Activated CD8-positive, alpha-beta T cell treated with anti-CD3 and anti-CD28 coated beads, Interleukin-2, amount 10 ng/mL, durations not matched to agents 7 days and 5 days (primary cell): ENCODE results near the gene SETD1A. TPM values are rescaled to one million over a fixed set of nuclear protein-coding genes. Genes with fewer than 3 reads are reported as not detected.
"Not testable (repeated sequence)": the region's sequence is repeated elsewhere in the genome, so short reads cannot be mapped to it uniquely, and the experiment has no call there.

Experiments
- ATAC-seq: fragments of 150-1000 bp; cut with Tn5 transposase; one replicate; pipeline ENCODE4 v1.10.0; 2021; ENCODE audit warnings: moderate library complexity
- CTCF ChIA-PET: fragments of 350-600 bp; sonication (Branson Sonifier 250); formaldehyde crosslinking; loops from one replicate; lab custom pipeline; 2021; ENCODE audit warnings: antibody characterized with exemption; lab: Charles Lee
- POLR2A ChIA-PET: fragments of 350-600 bp; sonication (Branson Sonifier 250); formaldehyde crosslinking; loops from one replicate; lab custom pipeline; 2021; ENCODE audit warnings: antibody characterized with exemption; lab: Charles Lee
- DNase-seq: peaks from one replicate; pipeline ENCODE4 v3.0.0-alpha.2; 2020
- H3K27ac Mint-ChIP-seq: one replicate; pipeline ENCODE4 v1.8.0; 2021; ENCODE audit warnings: mild to moderate bottlenecking, mixed read lengths
- H3K27me3 Mint-ChIP-seq: one replicate; pipeline ENCODE4 v1.8.0; 2021; ENCODE audit warnings: low read depth, mixed read lengths
- H3K36me3 Mint-ChIP-seq: one replicate; pipeline ENCODE4 v1.8.0; 2021; ENCODE audit warnings: low read depth, mixed read lengths
- H3K4me1 Mint-ChIP-seq: one replicate; pipeline ENCODE4 v1.8.0; 2021; ENCODE audit warnings: low read depth, mixed read lengths
- H3K4me3 Mint-ChIP-seq: one replicate; pipeline ENCODE4 v1.8.0; 2021; ENCODE audit warnings: mild to moderate bottlenecking, mixed read lengths
- H3K9me3 Mint-ChIP-seq: one replicate; pipeline ENCODE4 v1.8.0; 2022; ENCODE audit warnings: mixed read lengths; ENCODE audit not compliant: insufficient read depth
- total RNA-seq, 2 experiments: library from RNA; stranded (reverse); gene quantifications; one replicate each; pipeline ENCODE4 v1.2.3, GENCODE V29; 2021

SETD1A gene
- total RNA-seq, 2 experiments from 2014 or later: 25.6 to 28.4 TPM

DNA sequence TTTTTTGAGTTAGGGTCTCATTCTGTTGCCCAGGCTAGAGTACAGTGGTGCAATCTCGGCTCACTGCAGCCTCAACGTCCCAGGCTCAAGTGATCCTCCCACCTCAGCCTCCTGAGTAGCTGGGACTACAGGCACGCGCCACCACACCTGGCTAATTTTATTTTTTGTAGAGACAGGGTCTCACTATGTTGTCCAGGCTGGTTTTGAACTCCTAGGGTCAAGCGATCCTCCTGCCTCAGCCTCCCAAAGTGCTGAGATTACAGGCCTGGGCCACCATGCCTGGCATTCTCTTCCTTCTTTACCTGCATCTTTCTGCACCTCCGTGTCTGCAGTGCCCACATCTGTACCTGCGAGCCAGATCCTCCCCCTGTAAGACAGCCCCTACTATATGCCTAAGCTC, 54.3 kb downstream of the SETD1A start:
- ATAC-seq, H3K36me3 Mint-ChIP-seq, DNase-seq, H3K27ac Mint-ChIP-seq, H3K9me3 Mint-ChIP-seq, CTCF ChIA-PET, H3K4me3 Mint-ChIP-seq, POLR2A ChIA-PET: not testable (repeated sequence)
- Mint-ChIP-seq H3K27me3 (peaks cover 51% of the 10 kb centered on the region), H3K4me1 (peaks cover 16% of the 10 kb centered on the region)

DNA sequence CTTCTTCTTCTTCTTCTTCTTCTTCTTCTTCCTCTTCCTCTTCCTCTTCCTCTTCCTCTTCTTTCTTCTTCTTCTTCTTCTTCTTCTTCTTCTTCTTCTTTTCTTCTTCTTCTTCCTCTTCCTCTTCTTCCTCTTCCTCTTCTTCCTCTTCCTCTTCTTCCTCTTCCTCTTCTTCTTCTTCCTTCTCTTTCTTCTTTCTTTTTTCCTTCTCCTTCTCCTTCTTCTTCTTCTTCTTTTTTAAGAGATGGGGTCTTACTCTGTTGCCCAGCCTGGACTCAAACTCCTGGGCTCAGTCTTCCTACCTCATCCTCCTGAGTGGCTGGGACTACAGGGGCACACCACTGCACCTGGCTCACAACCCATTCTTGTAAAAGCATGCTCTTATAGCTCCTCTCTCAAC, 55.7 kb downstream of the SETD1A start:
- H3K4me1 Mint-ChIP-seq: peaks cover 16% of the 10 kb centered on the region
- H3K36me3 Mint-ChIP-seq, H3K27ac Mint-ChIP-seq, CTCF ChIA-PET, H3K4me3 Mint-ChIP-seq, H3K9me3 Mint-ChIP-seq, DNase-seq, ATAC-seq, POLR2A ChIA-PET: not testable (repeated sequence)
- peaks cover 44% of the 10 kb centered on the region for H3K27me3 Mint-ChIP-seq

DNA sequence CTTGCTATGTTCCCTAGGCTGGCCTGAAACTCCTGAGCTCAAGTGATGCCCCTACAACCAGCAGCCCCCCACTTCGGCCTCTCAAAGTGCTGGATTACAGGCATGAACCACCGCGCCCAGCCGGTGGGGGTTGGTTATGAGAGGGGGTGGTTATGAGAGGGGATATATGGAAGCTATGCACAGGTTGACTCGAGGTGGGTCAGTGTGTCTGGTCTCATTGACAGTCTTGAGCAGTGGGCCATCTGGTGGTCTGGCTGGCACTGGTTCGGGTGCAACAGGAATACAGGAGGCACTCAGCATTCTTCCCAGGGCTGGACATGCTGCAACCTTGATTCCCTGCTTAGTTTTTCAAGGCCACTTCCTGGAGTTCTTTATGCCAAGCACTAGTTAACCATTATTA, 58.5 kb downstream of the SETD1A start:
- DNase-seq: no peak
- no peak overlapping the region for H3K27ac Mint-ChIP-seq
- no peaks in the 10 kb centered on the region for H3K9me3 Mint-ChIP-seq
- ChIA-PET CTCF (interaction anchor here (1.3 kb wide), 1 partner anchor 32 kb away, joined by 3 read pairs; no protein-coding TSS in a partner anchor), POLR2A (no interaction called here)
- H3K27me3 Mint-ChIP-seq: peaks cover 35% of the 10 kb centered on the region
- H3K4me1 Mint-ChIP-seq: peaks cover 6% of the 10 kb centered on the region
- ATAC-seq: no peak
- no peaks in the 10 kb centered on the region for H3K36me3 Mint-ChIP-seq
- no peak overlapping the region for H3K4me3 Mint-ChIP-seq

DNA sequence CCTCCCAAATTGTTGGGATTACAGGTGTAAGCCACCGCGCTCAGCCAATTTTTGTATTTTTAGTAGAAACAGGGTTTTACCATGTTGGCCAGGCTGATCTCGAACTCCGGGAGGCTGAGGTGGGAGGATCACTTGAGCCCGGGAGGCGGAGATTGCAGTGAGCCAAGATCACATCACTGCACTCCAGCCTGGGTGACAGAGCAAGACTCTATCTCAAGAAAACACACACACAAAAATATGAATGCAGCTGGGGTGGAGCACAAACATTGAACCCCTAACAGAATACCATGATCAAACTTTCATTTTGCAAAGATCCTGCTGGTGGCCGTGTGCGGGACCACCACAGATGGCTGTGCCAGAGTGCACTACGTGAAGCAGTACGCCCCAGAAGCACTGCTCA, 60.2 kb downstream of the SETD1A start:
- H3K36me3 Mint-ChIP-seq, ATAC-seq, H3K4me3 Mint-ChIP-seq, H3K9me3 Mint-ChIP-seq, H3K4me1 Mint-ChIP-seq, CTCF ChIA-PET, DNase-seq, POLR2A ChIA-PET, H3K27ac Mint-ChIP-seq: not testable (repeated sequence)
- peaks cover 21% of the 10 kb centered on the region for H3K27me3 Mint-ChIP-seq

DNA sequence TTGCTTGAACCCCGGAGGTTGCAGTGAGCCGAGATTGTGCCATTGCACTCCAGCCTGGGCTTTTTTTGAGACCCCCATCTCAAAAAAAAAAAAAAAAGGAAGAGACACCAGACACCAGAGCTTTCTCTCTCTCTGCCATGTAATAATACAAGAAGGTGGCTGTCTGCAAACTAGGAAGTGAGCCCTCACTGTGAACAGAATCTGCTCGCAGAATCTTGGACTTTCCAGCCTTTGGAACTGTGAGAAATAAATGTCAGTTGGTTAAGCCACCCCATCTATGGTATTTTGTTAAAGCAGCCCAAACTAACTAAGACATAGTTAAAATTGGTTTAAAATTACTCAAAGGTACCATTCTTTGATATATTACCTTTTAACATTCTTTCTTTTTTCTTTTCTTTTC, 63.0 kb downstream of the SETD1A start:
- Mint-ChIP-seq H3K4me1 (peaks cover 13% of the 10 kb centered on the region), H3K27me3 (peaks cover 4% of the 10 kb centered on the region), H3K27ac (no peak overlapping the region), H3K4me3 (no peak overlapping the region), H3K36me3 (no peaks in the 10 kb centered on the region), H3K9me3 (no peaks in the 10 kb centered on the region)
- POLR2A ChIA-PET: no interaction called here
- ATAC-seq (no peak), DNase-seq (no peak)
- CTCF ChIA-PET: interaction anchor here (1.0 kb wide), 1 partner anchor 35 kb away, joined by 4 read pairs; the partner anchor contains the start of gene HSD3B7

DNA sequence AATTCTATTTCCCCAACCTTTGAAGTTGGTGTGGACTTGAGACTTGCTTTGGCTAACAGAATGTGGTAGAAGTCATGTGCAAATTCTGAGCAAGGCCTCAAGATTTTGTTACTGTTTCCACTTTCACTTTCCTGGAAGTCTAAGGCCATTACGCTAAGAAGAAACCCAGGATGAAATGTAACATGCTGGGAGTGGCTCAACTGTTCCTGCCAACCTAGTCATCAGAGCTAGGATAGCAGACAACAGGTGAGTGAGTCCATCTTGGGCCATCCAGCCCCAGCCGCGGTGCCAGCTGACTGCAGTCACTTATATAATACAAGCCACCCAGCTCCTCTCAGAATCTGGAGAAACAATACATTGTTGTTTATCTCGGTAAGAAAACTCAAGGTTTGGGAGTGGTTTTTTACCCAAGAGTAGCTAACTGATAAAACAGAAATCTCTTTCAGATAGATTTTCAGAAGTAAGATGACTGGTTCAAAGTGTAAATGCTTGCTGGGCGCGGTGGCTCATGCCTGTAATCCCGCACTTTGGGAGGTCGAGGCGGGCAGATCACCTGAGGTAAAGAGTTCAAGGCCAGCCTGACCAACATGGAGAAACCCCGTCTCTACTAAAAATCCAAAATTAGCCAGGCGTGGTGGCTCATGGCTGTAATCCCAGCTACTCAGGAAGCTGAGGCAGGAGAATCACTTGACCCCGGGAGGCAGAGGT, 65.1 kb downstream of the SETD1A start:
- H3K9me3 Mint-ChIP-seq: no peaks in the 10 kb centered on the region
- peak; percentile 36 for ATAC-seq
- POLR2A ChIA-PET: no interaction called here
- no peaks in the 10 kb centered on the region for H3K27me3 Mint-ChIP-seq
- no peak overlapping the region for H3K4me3 Mint-ChIP-seq
- H3K36me3 Mint-ChIP-seq: no peaks in the 10 kb centered on the region
- H3K27ac Mint-ChIP-seq: peak overlapping the region; percentile 48
- peaks cover 13% of the 10 kb centered on the region for H3K4me1 Mint-ChIP-seq
- no peak for DNase-seq
- CTCF ChIA-PET: interaction anchor here (1.0 kb wide), 2 partner anchors 69 to 120 kb away, joined by 3 to 4 read pairs; no protein-coding TSS in a partner anchor

DNA sequence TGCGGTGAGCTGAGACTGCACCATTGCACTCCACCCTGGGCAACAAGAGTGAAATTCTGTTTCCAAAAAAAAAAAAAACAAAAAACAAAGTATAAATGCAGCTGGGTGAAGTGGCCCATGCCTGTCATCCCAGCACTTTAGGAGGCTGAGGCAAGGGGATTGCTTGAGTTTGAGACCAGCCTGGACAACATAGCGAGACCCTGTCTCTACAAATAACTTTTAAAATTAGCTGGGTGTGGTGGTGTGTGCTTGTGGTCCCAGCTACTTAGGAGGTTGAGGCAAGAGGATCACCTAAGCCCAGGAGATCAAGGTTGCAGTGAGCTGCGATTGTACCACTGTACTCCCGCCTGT, 65.7 kb downstream of the SETD1A start:
- CTCF ChIA-PET: interaction anchor here (1.0 to 1.7 kb wide), 2 partner anchors 37 to 69 kb away, joined by 4 read pairs; no protein-coding TSS in a partner anchor
- H3K4me3 Mint-ChIP-seq: no peak overlapping the region
- no peaks in the 10 kb centered on the region for H3K36me3 Mint-ChIP-seq
- H3K9me3 Mint-ChIP-seq: no peaks in the 10 kb centered on the region
- POLR2A ChIA-PET: no interaction called here
- peaks cover 13% of the 10 kb centered on the region for H3K4me1 Mint-ChIP-seq
- H3K27me3 Mint-ChIP-seq: no peaks in the 10 kb centered on the region
- ATAC-seq: no peak
- DNase-seq: no peak
- no peak overlapping the region for H3K27ac Mint-ChIP-seq

DNA sequence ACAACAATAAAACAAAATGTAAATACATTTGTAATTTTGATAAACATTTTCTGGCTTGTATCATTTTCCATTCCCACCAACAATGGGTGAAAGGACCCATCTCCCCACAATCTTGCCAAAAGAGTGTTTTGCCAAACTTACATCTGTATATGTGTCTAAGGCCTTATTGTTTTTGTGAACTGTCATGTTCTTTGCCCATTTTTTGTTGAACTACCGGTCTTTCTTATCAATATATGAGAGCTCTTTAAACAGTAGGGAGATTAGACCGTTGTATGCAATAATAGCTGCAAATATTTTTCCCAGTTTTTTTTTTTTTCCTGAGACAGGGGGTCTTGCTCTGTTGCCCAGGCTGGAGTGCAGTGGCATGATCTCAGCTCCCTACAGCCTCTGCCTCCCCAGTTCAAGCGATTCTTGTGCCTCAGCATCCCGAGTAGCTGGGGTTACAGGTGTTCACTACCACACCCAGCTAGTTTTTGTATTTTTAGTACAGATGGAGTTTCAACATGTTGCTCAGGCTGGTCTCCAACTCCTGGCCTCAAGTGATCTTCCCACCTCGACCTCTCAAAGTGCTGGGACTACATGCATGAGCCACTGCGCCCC, 66.2 kb downstream of the SETD1A start:
- CTCF ChIA-PET: interaction anchor here (1.0 to 1.7 kb wide), 2 partner anchors 38 to 70 kb away, joined by 4 read pairs; no protein-coding TSS in a partner anchor
- H3K27ac Mint-ChIP-seq: no peak overlapping the region
- peaks cover 13% of the 10 kb centered on the region for H3K4me1 Mint-ChIP-seq
- POLR2A ChIA-PET: no interaction called here
- no peaks in the 10 kb centered on the region for H3K9me3 Mint-ChIP-seq
- DNase-seq (no peak), ATAC-seq (no peak)
- no peaks in the 10 kb centered on the region for H3K27me3 Mint-ChIP-seq
- no peaks in the 10 kb centered on the region for H3K36me3 Mint-ChIP-seq
- no peak overlapping the region for H3K4me3 Mint-ChIP-seq

DNA sequence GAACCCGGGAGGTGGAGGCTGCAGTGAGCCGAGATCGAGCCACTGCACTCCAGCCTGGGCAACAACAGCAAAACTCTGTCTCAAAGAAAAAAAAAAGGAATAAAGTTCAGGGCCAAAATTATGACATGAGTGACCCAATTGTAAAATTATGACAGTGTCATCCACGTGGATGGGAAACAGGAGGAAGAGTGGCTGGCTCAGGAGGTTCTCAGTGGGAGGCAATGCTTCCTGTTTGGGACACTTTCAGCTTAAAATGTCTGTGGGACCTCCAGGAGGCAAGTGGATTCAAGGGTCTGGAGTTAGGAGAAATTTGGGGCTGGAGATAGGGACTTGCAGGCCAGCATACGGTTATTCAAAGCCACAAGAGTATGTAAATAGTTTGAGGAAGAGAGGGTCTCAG, 67.8 kb downstream of the SETD1A start:
- no peaks in the 10 kb centered on the region for H3K27me3 Mint-ChIP-seq
- ATAC-seq: no peak
- no peaks in the 10 kb centered on the region for H3K9me3 Mint-ChIP-seq
- ChIA-PET POLR2A (interaction anchor here (1.2 kb wide), 1 partner anchor 48 kb away, joined by 4 read pairs; the partner anchor contains the start of genes ZNF646 and ZNF668), CTCF (no interaction called here)
- no peak for DNase-seq
- peaks cover 13% of the 10 kb centered on the region for H3K4me1 Mint-ChIP-seq
- no peak overlapping the region for H3K27ac Mint-ChIP-seq
- H3K36me3 Mint-ChIP-seq: no peaks in the 10 kb centered on the region
- H3K4me3 Mint-ChIP-seq: no peak overlapping the region

DNA sequence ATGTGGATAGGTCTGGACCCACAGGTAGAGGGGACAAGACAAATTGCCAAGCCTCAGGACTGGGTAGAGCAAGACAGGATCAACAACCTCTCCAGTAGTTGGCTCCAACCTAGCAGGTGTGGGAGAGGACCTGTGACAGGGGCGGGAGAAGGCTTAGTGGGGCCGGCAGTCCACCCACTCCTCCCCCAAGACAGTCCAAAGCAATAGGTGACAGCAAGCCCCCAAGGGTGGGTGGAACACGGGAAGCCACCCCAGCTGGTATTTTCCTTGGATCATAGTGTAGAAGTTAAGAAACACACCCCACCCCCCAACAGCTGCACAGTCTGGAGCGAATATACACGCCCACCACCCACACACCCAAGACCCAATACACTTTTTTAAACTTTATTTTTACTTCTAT, 71.7 kb downstream of the SETD1A start:
- Mint-ChIP-seq H3K36me3 (peaks cover 4% of the 10 kb centered on the region), H3K4me1 (peaks cover 17% of the 10 kb centered on the region), H3K27me3 (no peaks in the 10 kb centered on the region), H3K9me3 (no peaks in the 10 kb centered on the region), H3K4me3 (no peak overlapping the region), H3K27ac (no peak overlapping the region)
- ChIA-PET CTCF (no interaction called here), POLR2A (no interaction called here)
- DNase-seq (no peak), ATAC-seq (no peak)

DNA sequence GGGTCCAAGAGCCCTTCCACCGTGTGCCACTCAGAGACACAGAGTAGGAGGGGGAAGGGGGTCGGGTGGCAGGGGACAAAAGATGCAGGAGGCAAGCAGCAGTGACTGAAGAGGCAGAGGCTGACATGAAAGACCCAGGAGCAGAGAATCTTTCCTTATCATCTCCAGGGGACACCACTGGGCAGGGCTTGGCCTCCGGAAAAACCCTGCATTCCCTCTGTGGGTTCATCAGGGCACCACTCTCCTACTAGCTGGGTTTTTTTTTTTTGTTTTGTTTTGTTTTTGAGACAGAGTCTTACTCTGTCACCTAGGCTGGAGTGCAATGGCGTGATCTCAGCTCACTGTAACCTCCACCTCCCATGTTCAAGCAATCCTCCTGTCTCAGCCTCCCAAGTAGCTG, 73.7 kb downstream of the SETD1A start:
- no peak for ATAC-seq
- CTCF ChIA-PET: interaction anchor here (1.0 kb wide), 1 partner anchor 43 kb away, joined by 3 read pairs; the partner anchor contains the start of genes ZNF646 and ZNF668
- Mint-ChIP-seq H3K36me3 (peaks cover 16% of the 10 kb centered on the region), H3K4me1 (peaks cover 24% of the 10 kb centered on the region), H3K9me3 (no peaks in the 10 kb centered on the region), H3K27me3 (no peaks in the 10 kb centered on the region), H3K27ac (no peak overlapping the region), H3K4me3 (no peak overlapping the region)
- no peak for DNase-seq
- POLR2A ChIA-PET: no interaction called here
